H9 (cell line): ENCODE measurements around the gene PHGDH. TPM values are rescaled to one million over a fixed set of nuclear protein-coding genes. Genes with fewer than 3 reads are reported as not detected.

Source experiments
- DNase-seq: peaks from one replicate; pipeline ENCODE4 v3.0.0-alpha.2; 2017
- H2AFZ ChIP-seq: one replicate; pipeline ENCODE4 v1.6.1; 2013; ENCODE audit warnings: mild to moderate bottlenecking, low read length, control low read depth, moderate library complexity
- H2AK5ac ChIP-seq: 2 replicates; pipeline ENCODE4 v1.6.1; 2013; ENCODE audit warnings: low read length, control low read depth, mixed read lengths; ENCODE audit not compliant: insufficient read length
- H2BK120ac ChIP-seq: one replicate; pipeline ENCODE4 v1.6.1; 2013; ENCODE audit warnings: low read depth, mild to moderate bottlenecking, low read length, control low read depth, inconsistent platforms; ENCODE audit not compliant: poor library complexity, severe bottlenecking
- H2BK12ac ChIP-seq: 2 replicates; pipeline ENCODE4 v1.6.1; 2013; ENCODE audit warnings: low read length, control low read depth, mixed read lengths, low read depth; ENCODE audit not compliant: insufficient read length
- H2BK15ac ChIP-seq: 2 replicates; pipeline ENCODE4 v1.6.1; 2013; ENCODE audit warnings: low read depth, low read length, control low read depth
- H2BK20ac ChIP-seq: one replicate; pipeline ENCODE4 v1.6.1; 2013; ENCODE audit warnings: low read depth, mild to moderate bottlenecking, low read length, control low read depth, inconsistent platforms; ENCODE audit not compliant: poor library complexity, severe bottlenecking
- H2BK5ac ChIP-seq: 2 replicates; pipeline ENCODE4 v1.6.1; 2013; ENCODE audit warnings: low read length, control low read depth, mixed read lengths; ENCODE audit not compliant: insufficient read length
- H3K14ac ChIP-seq: 2 replicates; pipeline ENCODE4 v1.6.1; 2013; ENCODE audit warnings: low read length, control low read depth; ENCODE audit not compliant: insufficient read depth
- H3K18ac ChIP-seq: 2 replicates; pipeline ENCODE4 v1.6.1; 2013; ENCODE audit warnings: low read depth, mild to moderate bottlenecking, mixed read lengths, low read length, control low read depth; ENCODE audit not compliant: insufficient read length
- H3K23ac ChIP-seq: 2 replicates; pipeline ENCODE4 v1.6.1; 2013; ENCODE audit warnings: low read length, control low read depth, mixed read lengths, low read depth; ENCODE audit not compliant: insufficient read length
- H3K23me2 ChIP-seq: 2 replicates; pipeline ENCODE4 v1.6.1; 2013; ENCODE audit warnings: low read depth, mild to moderate bottlenecking, mixed read lengths, low read length, control low read depth; ENCODE audit not compliant: insufficient read length, poor library complexity, severe bottlenecking
- H3K27ac ChIP-seq: 2 replicates; pipeline ENCODE4 v1.5.1; 2013; ENCODE audit warnings: low read length, control low read depth, mixed read lengths, low read depth; ENCODE audit not compliant: insufficient read length
- H3K27me3 ChIP-seq: 2 replicates; pipeline ENCODE4 v1.6.1; 2013; ENCODE audit warnings: low read length, control low read depth, inconsistent platforms; ENCODE audit not compliant: insufficient read depth
- H3K4ac ChIP-seq: 2 replicates; pipeline ENCODE4 v1.6.1; 2013; ENCODE audit warnings: low read depth, mild to moderate bottlenecking, control low read depth, inconsistent platforms, low read length, moderate library complexity
- H3K4me1 ChIP-seq: 2 replicates; pipeline ENCODE4 v1.6.1; 2013; ENCODE audit warnings: low read length, control low read depth, inconsistent platforms; ENCODE audit not compliant: insufficient read depth
- H3K4me2 ChIP-seq: 2 replicates; pipeline ENCODE4 v1.6.1; 2013; ENCODE audit warnings: low read length, control low read depth, mixed read lengths; ENCODE audit not compliant: insufficient read length, insufficient read depth
- H3K56ac ChIP-seq: 2 replicates; pipeline ENCODE4 v1.6.1; 2013; ENCODE audit warnings: low read depth, mild to moderate bottlenecking, mixed read lengths, low read length, control low read depth; ENCODE audit not compliant: insufficient read length
- H3K79me1 ChIP-seq: 2 replicates; pipeline ENCODE4 v1.6.1; 2013; ENCODE audit warnings: low read depth, mild to moderate bottlenecking, moderate library complexity, low read length, control low read depth, inconsistent platforms; ENCODE audit not compliant: insufficient read depth, poor library complexity, severe bottlenecking
- H3K79me2 ChIP-seq: 2 replicates; pipeline ENCODE4 v1.6.1; 2013; ENCODE audit warnings: low read length, control low read depth, inconsistent platforms; ENCODE audit not compliant: insufficient read depth
- H3K9ac ChIP-seq: 2 replicates; pipeline ENCODE4 v1.6.1; 2013; ENCODE audit warnings: low read length, control low read depth, mixed read lengths; ENCODE audit not compliant: insufficient read length; ENCODE audit errors: extremely low read depth
- H3K9me3 ChIP-seq: one replicate; pipeline ENCODE4 v1.6.1; 2013; ENCODE audit warnings: low read depth, low read length, inconsistent platforms; ENCODE audit not compliant: control insufficient read depth
- H3T11ph ChIP-seq: one replicate; pipeline ENCODE4 v1.6.1; 2013; ENCODE audit warnings: mild to moderate bottlenecking, low read length, control low read depth, inconsistent platforms
- H4K20me1 ChIP-seq: one replicate; pipeline ENCODE4 v1.6.1; 2013; ENCODE audit not compliant: control insufficient read depth, insufficient read length, insufficient read depth
- H4K5ac ChIP-seq: 2 replicates; pipeline ENCODE4 v1.6.1; 2013; ENCODE audit warnings: low read depth, mild to moderate bottlenecking, mixed read lengths, low read length, control low read depth; ENCODE audit not compliant: insufficient read length
- H4K8ac ChIP-seq: replicated peaks from 2 replicates; pipeline ENCODE4 v1.6.1; 2013; ENCODE audit warnings: low read length, control low read depth, mixed read lengths, low read depth; ENCODE audit not compliant: insufficient read length
- H4K91ac ChIP-seq: 2 replicates; pipeline ENCODE4 v1.6.1; 2013; ENCODE audit warnings: low read depth, mild to moderate bottlenecking, moderate library complexity, mixed read lengths, low read length, control low read depth; ENCODE audit not compliant: insufficient read length
- H3K27ac Mint-ChIP-seq, 3 experiments: 2 replicates in 2 of 3; 3 replicates in 1 of 3; pipeline ENCODE4 v1.8.0; 2020 to 2021; ENCODE audit warnings: mixed read lengths in 3 of 3, mild to moderate bottlenecking in 1 of 3, moderate library complexity in 1 of 3
- H3K27me3 Mint-ChIP-seq: 2 replicates; pipeline ENCODE4 v1.8.0; 2021; ENCODE audit warnings: low read depth, mild to moderate bottlenecking, moderate library complexity, mixed read lengths
- H3K36me3 Mint-ChIP-seq, 3 experiments: 2 replicates in 2 of 3; 3 replicates in 1 of 3; pipeline ENCODE4 v1.8.0; 2020 to 2021; ENCODE audit warnings: low read depth in 3 of 3, mixed read lengths in 3 of 3; ENCODE audit not compliant: insufficient read depth in 1 of 3
- H3K4me1 Mint-ChIP-seq, 2 experiments: 2 replicates each; pipeline ENCODE4 v1.8.0; 2020; ENCODE audit warnings: mixed read lengths in 2 of 2
- H3K4me3 Mint-ChIP-seq, 2 experiments: 2 replicates in 1 of 2; 3 replicates in 1 of 2; pipeline ENCODE4 v1.8.0; 2020 to 2021; ENCODE audit warnings: mild to moderate bottlenecking in 2 of 2, mixed read lengths in 2 of 2, moderate library complexity in 1 of 2
- H3K9me3 Mint-ChIP-seq, 2 experiments: 2 replicates in 1 of 2; 3 replicates in 1 of 2; pipeline ENCODE4 v1.8.0; 2020; ENCODE audit warnings: mild to moderate bottlenecking in 2 of 2, mixed read lengths in 2 of 2, moderate library complexity in 1 of 2
- CTCF ChIP-seq: fragments of 200-600 bp; sonication (generic); conservative IDR thresholded peaks from 3 replicates; pipeline ENCODE4 v1.8.0; 2021; ENCODE audit warnings: antibody characterized with exemption, mild to moderate bottlenecking
- WGBS: extraction: QIAGEN DNeasy Blood & Tissue Kit; methylation state at CpG from one replicate; pipeline ENCODE4 v1.1.7; 2013; ENCODE audit warnings: missing lambda C conversion rate, low lambda C conversion rate, mixed read lengths; ENCODE audit not compliant: insufficient read length; ENCODE audit errors: extremely low coverage; 5-methylcytosine and 5-hydroxymethylcytosine counted together
- total RNA-seq: library from RNA; stranded (reverse); gene quantifications from 2 replicates; pipeline ENCODE4 v1.2.1, GENCODE V29; 2021

PHGDH gene
- total RNA-seq, 1 experiment from 2014 or later: 458 TPM

DNA sequence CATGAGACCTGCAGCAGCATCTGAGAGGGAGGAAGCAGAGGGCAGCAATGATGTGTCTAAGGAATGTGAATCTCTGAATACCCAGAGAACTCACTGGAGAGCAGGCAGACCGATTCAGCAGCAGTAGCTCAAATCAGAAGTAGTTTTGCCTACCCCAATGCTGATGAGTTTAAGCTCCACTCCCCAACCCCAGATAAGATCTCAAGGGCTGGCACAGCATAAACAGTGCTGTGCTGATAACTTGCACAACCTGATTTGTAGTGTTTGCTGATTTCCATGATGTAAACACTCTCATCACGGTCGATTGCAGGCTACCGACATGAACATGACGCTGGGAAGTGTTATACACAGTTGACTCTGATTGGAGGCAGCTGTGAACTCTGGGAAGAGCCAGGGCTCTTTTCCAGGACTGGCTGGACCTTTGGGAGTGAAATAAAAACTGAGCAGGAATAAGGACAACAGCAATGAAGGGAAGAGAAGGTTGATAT lies 68.2 kb downstream of the PHGDH start:
- H2BK12ac ChIP-seq: no peak overlapping the region
- H3K4me1 ChIP-seq: no peaks in the 10 kb centered on the region

More for the DNA sequence above, 68.2 kb downstream of the PHGDH start:
- Histone ChIP-seq H4K5ac (no peak overlapping the region), H3K4me2 (no peak overlapping the region), H3K18ac (no peak overlapping the region), H3T11ph (no peak overlapping the region), H3K9ac (no peak overlapping the region), H4K20me1 (no peaks in the 10 kb centered on the region), H3K23me2 (no peaks in the 10 kb centered on the region), H3K4ac (no peak overlapping the region), H4K8ac (no peak overlapping the region), H3K79me2 (no peaks in the 10 kb centered on the region), H2AK5ac (no peak overlapping the region), H3K56ac (no peak overlapping the region), H3K27ac (no peak overlapping the region), H3K79me1 (no peaks in the 10 kb centered on the region), H2AFZ (no peak overlapping the region), H3K9me3 (no peaks in the 10 kb centered on the region), H2BK20ac (no peak overlapping the region), H2BK15ac (no peak overlapping the region), H2BK120ac (no peak overlapping the region), H4K91ac (no peak overlapping the region), H3K27me3 (no peaks in the 10 kb centered on the region), H3K14ac (no peak overlapping the region), H2BK5ac (no peak overlapping the region), H3K23ac (no peak overlapping the region)
- no peak for DNase-seq
- no peak overlapping the region for H3K4me3 Mint-ChIP-seq
- no peak overlapping the region; a peak in 1 of 7 replicates for H3K27ac Mint-ChIP-seq
- TF ChIP-seq CTCF: no peak
- peaks cover 0 to 4% of the 10 kb centered on the region in 2 experiments; a peak in 2 of 4 replicates for H3K4me1 Mint-ChIP-seq
- no peaks in the 10 kb centered on the region for H3K9me3 Mint-ChIP-seq
- H3K36me3 Mint-ChIP-seq: no peaks in the 10 kb centered on the region
- WGBS: no CpG with 5 or more reads among the region's 5 CpGs
- H3K27me3 Mint-ChIP-seq: no peaks in the 10 kb centered on the region; the same call in 1 of the 2 replicates
